Measurements from ENCODE around the gene AP4M1. TPM values are rescaled to one million over a fixed set of nuclear protein-coding genes. Genes with fewer than 3 reads are reported as not detected.

AP4M1 gene
- polyA plus RNA-seq, 1 donor, result 33.2 TPM

DNA sequence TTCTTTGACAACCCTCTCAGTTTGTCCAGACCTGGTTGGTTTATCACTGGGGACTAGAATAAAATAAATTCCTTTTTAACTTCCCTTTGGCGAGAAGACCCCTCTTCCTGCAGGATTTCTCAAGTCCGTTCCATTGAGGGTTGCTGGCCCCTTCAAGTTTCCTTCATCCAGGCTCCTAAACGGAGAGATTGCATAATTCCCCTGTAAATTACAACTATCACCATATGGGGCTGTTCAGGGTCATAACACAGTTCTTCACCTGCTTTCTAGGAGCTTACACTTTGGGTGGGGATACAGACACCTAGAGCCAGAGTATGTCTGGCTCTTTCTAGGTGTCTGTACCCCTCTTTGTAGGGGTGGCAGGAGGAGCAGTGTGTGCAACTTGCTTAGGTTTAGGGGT lies 15.9 kb upstream of the AP4M1 start:
- no peak for DNase-seq

DNA sequence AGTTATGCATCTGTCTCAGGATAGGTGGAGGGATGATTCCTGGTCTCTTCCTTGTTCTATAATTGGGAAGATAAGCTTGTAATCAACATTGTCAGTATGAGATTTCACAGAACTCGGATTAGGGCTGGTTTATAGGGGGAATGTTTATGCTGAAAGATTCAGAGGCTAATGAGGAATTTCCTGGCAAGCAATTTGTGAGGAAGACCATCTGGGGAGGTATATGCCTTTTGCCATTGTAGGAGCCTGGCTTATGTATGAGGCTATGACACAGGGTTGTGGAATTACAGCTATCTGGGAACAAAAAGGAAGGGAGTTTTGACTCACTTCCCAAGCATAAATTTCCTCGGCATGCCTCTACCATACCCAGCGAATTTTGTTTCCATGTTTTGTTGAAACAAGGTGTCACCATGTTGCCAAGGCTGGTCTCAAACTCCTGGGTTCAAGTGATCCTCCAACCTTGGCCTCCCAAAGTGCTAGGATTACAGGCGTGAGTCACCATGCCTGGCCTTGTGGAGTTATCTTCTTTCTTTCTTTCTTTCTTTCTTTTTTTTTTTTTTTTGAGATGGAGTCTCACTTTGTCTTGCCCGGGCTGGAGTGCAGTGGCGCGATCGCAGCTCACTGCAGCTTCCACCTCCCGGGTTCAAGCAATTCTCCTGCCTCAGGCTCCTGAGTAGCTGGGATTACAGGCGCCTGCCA lies 14.2 kb upstream of the AP4M1 start:
- peak; percentile 33 for DNase-seq

DNA sequence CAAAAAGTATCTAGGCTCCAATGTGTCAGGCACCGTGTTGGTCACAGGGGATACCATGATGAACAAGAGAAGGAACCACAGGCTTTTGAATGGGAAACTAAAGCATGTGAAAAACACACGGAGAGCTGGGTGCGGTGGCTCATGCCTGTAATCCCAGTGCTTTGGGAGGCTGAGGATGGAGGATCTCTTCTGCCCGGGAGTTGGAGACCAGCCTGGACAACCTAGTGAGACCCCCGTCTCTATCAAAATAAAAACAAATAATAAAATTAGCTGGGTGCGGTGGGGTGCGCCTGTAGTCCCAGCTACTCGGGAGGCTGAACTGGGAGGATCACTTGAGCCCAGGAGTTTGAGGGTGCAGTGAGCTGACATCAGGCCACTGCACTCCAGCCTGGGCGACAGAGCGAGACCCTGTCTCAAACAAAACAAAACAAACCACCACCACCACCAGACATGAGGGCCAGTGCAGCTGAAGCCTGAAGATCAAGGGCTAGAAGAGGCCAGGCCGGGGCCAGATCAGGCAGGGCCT lies 13.3 kb upstream of the AP4M1 start:
- DNase-seq, result no peak

DNA sequence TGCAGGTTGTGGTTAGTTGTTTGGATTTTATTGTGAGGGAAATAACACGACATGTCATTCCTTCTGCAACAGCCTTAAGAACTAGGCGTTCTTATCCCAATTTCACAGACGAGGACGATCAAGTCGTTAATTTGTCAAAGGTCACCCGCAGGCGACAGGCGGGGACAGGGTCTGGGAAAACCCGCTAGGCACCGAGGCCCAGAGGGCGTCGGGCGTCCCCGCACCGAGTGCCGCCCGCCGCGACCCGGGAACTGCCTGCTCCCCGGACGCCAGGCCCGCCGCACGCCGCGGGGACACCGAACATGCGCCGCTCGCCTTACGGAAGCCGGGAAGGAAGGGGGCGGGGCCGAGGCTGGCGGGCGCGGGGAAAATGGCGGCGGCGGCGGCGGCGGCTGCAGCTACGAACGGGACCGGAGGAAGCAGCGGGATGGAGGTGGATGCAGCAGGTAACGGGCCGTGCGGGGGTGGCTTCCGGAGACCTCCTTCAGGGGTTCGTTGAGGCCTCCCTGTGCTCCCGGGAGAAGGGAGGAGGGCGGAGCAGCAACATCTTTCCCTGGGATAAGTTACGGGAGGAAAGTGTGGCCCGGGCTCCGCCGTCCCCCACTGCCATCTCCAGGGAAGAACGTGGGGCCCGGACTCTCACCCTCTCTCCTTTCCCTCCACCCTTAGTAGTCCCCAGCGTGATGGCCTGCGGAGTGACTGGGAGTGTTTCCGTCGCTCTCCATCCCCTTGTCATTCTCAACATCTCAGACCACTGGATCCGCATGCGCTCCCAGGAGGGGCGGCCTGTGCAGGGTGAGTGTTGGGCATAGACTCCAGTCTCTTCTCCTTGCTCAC lies 12.6 kb upstream of the AP4M1 start, which contains the start of gene COPS6:
Gene COPS6, plus strand, starts transcription at position 349 of the 837 bp plus-strand sequence. Its CDS starts 22 bp downstream, at position 371.
- peak; percentile 76 for DNase-seq

DNA sequence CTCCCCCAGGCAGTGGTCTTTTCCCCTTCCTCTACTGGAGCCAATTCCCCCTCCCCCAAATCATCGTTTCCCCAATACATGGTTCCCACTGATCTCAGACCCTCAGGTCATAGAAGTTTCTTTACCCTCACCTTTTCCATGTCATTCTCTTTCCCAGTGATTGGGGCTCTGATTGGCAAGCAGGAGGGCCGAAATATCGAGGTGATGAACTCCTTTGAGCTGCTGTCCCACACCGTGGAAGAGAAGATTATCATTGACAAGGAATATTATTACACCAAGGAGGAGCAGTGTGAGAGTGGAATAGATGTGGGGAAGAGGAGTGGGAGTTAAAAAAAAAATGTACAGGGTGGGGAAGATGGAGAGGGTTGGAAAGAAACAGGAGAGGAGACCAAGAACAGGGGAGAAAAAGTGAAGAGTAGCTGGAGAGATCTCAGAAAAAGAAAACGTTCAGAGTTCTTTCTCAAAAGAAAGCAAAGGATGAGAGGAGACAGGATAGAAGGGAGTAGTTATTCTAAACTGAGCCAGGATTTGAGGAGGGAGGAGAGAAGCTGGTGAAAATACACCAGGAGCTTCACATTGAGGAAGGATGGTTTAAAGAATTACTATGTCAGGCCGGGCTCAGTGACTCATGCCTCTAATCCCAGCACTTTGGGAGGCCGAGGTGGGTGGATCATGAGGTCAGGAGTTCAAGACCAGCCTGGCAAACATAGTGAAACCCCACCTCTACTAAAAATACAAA lies 11.8 kb upstream of the AP4M1 start:
- DNase-seq, result no peak

DNA sequence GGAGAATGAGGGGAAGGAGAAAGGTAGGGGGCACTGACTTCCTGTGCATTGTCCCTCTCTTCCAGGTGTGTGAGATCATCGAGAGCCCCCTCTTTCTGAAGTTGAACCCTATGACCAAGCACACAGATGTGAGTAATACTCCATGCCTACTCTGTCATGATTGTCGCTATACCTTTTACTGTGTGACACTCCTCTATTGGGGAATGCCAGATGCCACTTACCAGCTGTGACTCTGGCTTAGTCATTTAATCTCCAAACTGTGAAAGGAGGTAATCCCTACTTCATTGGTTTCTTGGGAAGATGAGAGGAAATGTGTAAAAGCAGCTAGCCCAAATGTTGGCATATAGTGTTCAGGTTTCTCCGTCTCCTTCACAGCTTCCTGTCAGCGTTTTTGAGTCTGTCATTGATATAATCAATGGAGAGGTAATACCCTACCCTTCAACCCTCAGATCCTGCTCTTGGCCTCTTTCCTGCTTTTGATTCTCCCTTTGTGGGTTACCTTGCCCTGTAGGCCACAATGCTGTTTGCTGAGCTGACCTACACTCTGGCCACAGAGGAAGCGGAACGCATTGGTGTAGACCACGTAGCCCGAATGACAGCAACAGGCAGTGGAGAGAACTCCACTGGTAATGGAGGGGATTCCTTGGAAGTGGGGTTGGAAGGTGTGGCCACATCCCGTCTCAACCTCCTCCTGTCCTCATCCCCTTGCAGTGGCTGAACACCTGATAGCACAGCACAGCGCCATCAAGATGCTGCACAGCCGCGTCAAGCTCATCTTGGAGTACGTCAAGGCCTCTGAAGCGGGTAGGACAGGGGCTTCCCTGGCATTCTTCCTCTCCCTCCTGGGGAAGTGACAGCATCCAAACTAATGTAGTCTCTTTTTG lies 10.7 kb upstream of the AP4M1 start:
- DNase-seq, result no peak

DNA sequence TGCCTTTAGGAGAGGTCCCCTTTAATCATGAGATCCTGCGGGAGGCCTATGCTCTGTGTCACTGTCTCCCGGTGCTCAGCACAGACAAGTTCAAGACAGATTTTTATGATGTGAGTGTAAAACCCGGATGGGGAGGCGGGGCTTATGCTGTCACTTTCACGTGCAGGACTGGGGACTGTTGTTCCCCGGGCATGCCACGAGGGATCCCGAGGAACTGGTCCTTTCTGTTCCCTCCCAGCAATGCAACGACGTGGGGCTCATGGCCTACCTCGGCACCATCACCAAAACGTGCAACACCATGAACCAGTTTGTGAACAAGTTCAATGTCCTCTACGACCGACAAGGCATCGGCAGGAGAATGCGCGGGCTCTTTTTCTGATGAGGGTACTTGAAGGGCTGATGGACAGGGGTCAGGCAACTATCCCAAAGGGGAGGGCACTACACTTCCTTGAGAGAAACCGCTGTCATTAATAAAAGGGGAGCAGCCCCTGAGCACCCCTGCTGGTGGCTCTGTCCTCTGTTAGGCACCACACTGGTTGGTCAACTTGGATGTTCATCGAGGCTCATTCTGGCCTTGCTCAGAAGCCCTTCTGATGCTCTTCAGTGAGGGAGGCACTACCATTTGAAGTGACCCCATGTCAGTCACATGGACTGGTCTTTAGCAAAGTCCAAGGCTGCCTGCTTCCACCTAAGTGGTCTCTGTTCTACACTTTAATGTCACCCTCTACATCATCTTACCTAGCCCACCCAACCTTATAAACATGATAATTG lies 9.8 kb upstream of the AP4M1 start:
- DNase-seq, result no peak

DNA sequence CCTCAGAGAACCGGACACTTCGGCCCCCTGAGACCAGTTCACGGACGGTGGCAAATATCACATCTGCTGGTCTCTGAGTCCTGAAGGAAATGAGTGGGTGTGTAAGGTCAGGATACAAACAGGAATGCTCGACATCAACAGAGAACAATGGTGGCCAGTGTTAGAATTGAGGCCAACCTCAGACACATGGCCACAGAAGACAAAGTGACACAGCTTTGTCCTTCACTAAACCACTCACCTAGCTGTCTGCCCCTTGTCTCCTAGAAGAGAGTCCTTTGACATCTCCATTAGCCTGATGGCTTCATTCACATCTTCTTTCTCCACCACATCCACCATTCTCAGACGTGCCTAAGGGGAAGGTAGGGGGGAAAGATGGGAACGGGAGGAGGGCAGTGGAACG lies 8.4 kb upstream of the AP4M1 start:
- DNase-seq, result no peak

DNA sequence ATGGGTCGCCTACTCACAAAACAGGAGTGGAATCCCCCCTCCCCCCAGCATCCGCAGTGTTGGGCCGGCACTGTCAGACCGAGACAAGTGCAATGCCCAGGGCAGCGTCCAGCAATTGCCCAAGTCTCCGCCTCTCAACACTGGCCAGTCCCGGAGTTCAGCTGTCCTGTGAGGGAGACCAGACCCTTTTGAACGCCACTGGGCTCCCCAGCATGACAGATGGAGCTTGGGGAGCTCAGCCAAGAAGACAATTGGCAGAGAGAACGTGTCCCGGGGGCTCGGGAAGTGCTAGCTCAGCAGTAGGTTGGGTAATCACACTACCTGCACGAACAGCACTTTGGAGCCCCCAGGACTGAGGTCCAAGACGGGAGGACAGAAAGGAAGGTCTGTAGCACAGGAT lies 7.9 kb upstream of the AP4M1 start:
- DNase-seq, result no peak

DNA sequence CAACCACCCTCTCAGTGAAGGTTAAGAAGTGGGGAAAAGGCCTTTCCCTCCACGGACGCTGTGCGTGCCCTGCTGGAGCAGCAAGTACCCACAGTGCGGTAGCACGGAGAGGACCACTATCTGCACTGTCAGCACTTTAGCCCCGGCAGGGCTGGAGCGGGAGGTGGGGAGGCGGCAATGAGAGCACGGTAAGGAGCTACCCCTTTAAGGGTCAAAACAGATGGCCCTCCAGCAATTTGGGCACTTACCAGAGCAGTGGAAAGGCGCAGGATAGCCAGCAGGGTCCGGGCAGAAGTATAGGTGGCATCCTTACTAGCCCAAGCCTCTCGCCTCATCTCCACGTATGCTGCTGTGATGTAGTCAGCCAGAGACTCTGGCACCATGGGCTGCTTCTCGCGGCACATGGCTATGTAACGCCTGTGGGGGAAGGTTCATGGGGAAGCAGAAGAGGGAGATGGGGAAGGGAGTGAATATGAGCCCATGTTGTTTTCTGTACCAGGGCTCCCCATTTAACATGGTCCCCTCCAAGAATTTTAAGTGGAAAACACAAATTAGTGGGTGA lies 7.4 kb upstream of the AP4M1 start:
- DNase-seq, result no peak

DNA sequence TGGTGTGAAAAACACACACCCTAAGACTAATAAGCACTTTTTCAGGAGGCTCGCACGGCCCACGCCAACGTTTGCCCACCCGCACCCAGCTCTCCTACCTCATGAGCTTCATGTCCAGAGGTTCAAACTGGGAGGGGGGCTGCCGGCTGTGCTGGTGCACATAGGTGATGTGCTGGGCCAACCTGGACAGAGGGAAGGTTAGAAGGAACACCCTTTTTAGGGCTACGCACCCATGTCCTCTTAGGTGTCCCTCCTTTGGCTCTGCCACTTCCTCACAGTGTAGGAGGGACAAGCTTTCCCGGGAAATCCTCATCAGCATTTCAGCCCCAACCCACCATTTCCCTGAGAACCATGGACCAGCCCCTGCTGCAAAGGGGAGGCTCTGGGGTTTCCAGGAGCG lies 6.2 kb upstream of the AP4M1 start:
- DNase-seq, result no peak

DNA sequence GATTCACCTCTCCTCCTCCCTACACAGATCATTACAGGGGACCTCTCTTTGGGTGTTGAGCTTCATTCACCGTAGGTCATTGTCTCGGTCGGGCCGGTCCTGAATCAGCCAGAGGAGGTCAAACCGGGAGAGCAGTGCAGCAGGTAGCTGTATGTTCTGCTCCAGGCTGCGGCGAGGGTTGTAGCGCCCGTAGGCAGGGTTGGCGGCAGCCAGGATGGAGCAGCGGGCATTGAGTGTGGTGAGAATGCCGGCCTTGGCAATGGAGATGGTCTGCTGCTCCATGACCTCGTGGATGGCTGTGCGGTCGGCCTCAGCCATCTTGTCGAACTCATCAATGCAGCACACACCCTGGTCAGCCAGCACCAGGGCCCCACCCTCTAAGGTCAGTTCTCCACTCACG lies 5.7 kb upstream of the AP4M1 start:
- DNase-seq, result no peak

DNA sequence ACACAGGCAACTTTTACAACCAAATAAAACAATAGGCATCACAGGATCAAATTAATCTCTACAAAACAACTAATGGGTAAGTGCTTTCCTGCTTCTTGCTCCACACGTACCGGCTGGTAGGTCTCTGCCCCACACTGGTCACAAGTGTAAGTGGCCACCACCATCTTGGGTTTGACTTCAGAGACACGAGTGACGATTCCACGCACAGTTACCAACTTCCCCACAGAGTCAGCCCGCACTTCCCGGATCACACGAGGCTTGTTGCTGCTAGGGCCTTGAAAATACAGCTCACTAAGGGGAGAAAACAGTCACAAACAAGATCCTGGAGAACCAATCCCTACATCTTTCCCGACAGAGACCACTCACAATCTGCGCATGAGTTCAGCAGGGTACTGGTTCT lies 2.5 kb upstream of the AP4M1 start:
- no peak for DNase-seq

DNA sequence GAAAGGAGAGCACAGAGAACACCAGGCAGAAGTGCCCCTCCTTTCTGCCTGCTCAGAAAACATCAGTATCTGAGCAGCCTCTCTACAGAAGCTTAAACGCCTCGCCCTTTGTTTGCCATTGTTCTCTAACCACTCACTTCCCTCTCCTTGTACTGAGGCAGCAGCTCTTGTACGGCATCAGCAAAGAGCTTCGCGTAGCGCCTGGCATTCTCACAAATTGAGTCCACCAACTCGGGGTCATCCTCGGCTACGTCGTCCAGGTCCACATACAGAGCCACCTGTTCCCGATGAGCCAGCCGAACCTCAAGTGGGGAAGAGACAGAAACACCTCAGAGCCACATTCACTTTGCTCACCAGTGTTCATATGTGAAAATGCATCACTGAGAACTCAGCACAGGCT lies 2.0 kb upstream of the AP4M1 start:
- DNase-seq, result no peak

DNA sequence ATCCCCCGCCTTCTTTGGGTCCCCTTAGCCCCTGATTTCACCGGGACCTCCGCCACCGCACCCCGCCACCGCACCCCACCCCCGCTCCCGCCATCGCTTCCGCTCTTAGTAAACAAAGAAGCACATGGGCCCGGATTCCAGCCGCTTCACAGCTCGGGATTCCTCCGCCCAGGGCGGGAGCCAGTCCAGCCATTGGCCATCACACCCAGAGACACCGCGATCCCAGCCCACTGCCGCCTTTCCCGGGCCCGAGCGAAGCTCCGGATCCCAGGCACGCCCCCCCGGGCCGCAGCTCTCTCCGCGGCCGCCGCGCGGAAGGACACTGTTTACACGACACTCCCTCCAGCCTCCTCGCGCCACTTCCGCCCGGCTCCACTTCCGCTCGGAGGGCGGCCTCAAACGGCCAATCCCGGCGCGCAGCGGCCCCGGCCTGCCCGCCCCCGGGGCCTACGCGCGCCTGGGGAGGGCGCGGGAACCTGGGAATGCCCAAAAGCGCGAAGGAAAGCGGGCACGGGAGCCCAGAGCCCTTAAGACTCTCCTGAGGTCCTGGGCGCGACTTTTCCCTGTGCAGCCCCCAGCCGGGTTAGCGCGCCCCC lies 925 bp upstream of the AP4M1 start:
- DNase-seq, result peak; percentile 95

DNA sequence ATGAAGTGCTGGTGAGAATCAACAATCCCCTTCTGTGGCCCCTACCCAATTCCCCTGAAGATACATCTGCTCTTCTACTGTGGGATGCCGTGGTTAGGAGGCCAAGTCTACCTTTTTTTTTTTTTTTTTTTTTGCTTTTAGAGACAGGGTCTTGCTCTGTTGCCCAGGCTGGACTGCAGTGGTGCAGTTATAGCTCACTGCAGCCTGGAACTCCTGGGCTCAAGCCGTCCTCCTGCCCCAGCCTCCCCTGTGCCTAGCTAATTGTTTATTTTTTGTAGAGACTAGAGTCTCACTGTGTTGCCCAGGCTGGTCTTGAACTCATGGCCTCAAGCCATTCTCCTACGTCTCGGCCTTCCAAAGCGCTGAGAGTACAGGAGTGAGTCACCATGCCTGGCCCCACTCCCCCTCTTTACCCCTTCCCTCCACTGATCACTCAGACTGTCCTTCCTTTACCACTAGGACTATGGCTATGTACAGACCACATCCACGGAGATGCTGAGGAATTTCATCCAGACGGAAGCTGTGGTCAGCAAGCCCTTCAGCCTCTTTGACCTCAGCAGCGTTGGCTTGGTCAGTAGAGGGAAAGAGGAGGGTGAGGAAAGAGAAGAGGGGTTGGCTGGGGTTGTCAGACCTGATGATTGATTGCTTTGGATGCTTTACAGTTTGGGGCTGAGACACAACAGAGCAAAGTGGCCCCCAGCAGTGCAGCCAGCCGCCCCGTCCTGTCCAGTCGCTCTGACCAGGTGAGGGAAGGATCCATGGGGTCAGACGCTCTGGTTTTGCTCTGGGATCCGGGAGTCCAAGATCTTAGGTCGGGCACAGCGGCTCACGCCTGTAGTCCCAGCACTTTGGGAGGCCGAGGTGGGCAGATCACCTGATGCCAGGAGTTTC lies 1.8 kb downstream of the AP4M1 start:
- DNase-seq, result no peak

DNA sequence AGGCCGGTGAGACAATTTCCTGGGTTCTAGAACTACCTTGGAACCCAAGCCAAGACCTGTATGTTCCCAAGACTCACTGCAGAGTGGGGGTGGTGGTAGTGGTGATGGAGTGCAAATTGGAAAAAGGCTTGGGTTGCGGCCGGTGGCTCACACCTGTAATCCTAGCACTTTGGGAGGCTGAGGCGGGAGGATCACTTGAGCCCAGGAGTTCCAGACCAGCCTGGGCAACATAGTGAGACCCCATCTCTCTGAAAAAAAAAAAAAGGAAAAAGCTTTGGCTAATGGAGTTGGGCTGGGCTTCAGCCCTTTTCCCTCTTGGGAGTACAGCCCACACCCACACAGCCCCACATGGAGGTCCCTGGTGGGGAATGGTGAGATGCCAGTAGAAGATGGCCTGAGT lies 4.1 kb downstream of the AP4M1 start:
- no peak for DNase-seq

DNA sequence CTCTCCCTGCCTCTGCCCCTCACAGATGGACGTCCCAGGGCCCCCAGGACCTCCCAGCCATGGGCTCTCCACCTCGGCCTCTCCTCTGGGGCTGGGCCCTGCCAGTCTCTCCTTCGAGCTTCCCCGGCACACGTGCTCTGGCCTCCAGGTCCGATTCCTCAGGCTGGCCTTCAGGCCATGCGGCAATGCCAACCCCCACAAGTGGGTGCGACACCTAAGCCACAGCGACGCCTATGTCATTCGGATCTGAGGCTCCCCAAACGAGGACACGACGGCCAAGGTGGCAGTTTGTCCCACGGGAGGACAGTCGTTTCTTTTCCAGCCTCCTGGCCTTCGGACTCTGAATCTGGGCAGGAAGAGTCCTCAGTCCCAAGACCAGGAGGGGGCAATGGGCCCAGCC lies 5.2 kb downstream of the AP4M1 start:
- no peak for DNase-seq

DNA sequence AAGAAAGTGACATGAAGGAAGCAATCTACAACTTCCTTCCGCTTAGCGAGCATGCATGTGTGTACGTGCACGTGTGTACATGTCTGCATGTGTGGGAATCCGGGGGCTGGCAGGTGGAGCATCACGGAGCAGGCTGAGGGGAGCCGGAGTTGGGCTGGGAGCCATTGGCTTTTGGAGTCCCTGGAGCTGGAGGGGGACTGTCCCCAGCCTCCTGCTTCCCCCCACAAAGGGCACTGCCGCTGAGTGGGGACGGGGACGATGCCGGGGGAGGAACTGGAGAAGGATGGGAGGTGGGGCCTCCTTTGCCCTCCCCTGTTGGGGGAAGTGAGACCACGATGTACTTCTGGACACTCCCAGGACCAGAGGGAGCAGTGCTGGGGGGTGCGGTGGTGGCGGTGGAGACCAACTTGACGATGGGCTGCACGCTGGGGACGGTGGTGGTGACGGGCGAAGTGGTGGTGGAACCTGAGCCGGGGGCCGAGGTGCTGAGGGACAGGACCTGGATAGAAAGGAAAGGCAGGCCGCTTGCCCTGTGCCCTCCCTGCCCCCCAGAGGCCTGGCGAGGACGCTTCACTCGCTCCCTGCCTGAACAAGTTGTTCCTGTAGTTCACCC lies 5.8 kb downstream of the AP4M1 start:
- DNase-seq, result no peak

Data from left kidney (tissue), 2 donors.